Endothelial cell of umbilical vein (primary cell): ENCODE results near the gene TMIGD3. TPM values are rescaled to one million over a fixed set of nuclear protein-coding genes. Genes with fewer than 3 reads are reported as not detected.
"Not testable (repeated sequence)": the region's sequence is repeated elsewhere in the genome, so short reads cannot be mapped to it uniquely, and the experiment has no call there.

Experiments used
- BruUV-seq: library from RNA; stranded (reverse); fragments of 400-500 nt; replicated peaks from 2 replicates; lab custom pipeline; 2021; lab: Mats Ljungman, UMichigan
- CTCF ChIA-PET: fragments of 300-600, 350-600 bp; sonication (Branson Sonifier 250); formaldehyde crosslinking; loops from one replicate; lab custom pipeline; 2021; ENCODE audit warnings: antibody characterized with exemption, inconsistent platforms; lab: Charles Lee
- POLR2A ChIA-PET: fragments of 300-600, 350-600 bp; sonication (Branson Sonifier 250); formaldehyde crosslinking; loops from one replicate; lab custom pipeline; 2021; ENCODE audit warnings: antibody characterized with exemption, inconsistent platforms; lab: Charles Lee
- DNase-seq: peaks from one replicate; pipeline ENCODE4 v3.0.0-alpha.2; 2011; ENCODE audit warnings: low read depth, low spot score
- FAIRE-seq: peaks from 2 replicates; lab custom pipeline; 2011; peaks lifted over from hg19 to GRCh38; lab: Jason Lieb, UNC
- H2AFZ ChIP-seq: 2 replicates; pipeline ENCODE4 v1.6.0; 2012; ENCODE audit warnings: low read depth, low read length, control low read depth, inconsistent platforms
- H3K27ac ChIP-seq: 2 replicates; pipeline ENCODE4 v1.5.1; 2011; ENCODE audit warnings: low read depth, mild to moderate bottlenecking, control low read depth, low read length, moderate library complexity; ENCODE audit not compliant: insufficient read depth
- H3K27me3 ChIP-seq, 2 experiments: 2 replicates each; pipeline versions ENCODE4 v1.6.0 to v1.6.1; 2011; ENCODE audit warnings: low read length in 2 of 2, mixed read lengths in 1 of 2; ENCODE audit not compliant: control insufficient read depth in 2 of 2, insufficient read depth in 2 of 2
- H3K36me3 ChIP-seq, 2 experiments: 2 replicates in 1 of 2; 3 replicates in 1 of 2; pipeline ENCODE4 v1.5.1; 2011; ENCODE audit warnings: low read length in 2 of 2, mild to moderate bottlenecking in 1 of 2, moderate library complexity in 1 of 2; ENCODE audit not compliant: control insufficient read depth in 2 of 2, insufficient read depth in 2 of 2; ENCODE audit errors: extremely low read depth in 1 of 2
- H3K4me1 ChIP-seq: 3 replicates; pipeline ENCODE4 v1.5.1; 2011; ENCODE audit warnings: mild to moderate bottlenecking, low read length; ENCODE audit not compliant: control insufficient read depth, insufficient read depth; ENCODE audit errors: extremely low read depth
- H3K4me2 ChIP-seq: 2 replicates; pipeline ENCODE4 v1.6.1; 2011; ENCODE audit warnings: low read length, control low read depth, mixed read lengths; ENCODE audit not compliant: insufficient read depth
- H3K4me3 ChIP-seq, 3 experiments: fragments of 200-600 bp in 1 of 3; sonication (generic), shearing (Covaris generic) in 1 of 3; replicated peaks in 1 of 3; 2 replicates each; pipeline ENCODE4 v1.5.1; 2011 to 2016; ENCODE audit warnings: control low read depth in 3 of 3, low read length in 3 of 3, mild to moderate bottlenecking in 2 of 3, inconsistent platforms in 1 of 3, low read depth in 1 of 3, moderate library complexity in 1 of 3; ENCODE audit not compliant: insufficient read depth in 1 of 3
- H3K79me2 ChIP-seq: 2 replicates; pipeline ENCODE4 v1.6.0; 2012; ENCODE audit warnings: low read length, inconsistent platforms; ENCODE audit not compliant: control insufficient read depth, insufficient read depth
- H3K9ac ChIP-seq: replicated peaks from 2 replicates; pipeline ENCODE3; 2011; ENCODE audit warnings: low read length, control low read depth; ENCODE audit not compliant: insufficient read depth; ENCODE audit errors: extremely low read depth
- H3K9me1 ChIP-seq: replicated peaks from 3 replicates; pipeline ENCODE4 v1.6.0; 2011; ENCODE audit warnings: mild to moderate bottlenecking, low read length; ENCODE audit not compliant: control insufficient read depth, insufficient read depth; ENCODE audit errors: extremely low read depth
- H3K9me3 ChIP-seq: replicated peaks from 2 replicates; pipeline ENCODE4 v1.5.1; 2012; ENCODE audit warnings: low read length, inconsistent platforms; ENCODE audit not compliant: control insufficient read depth, insufficient read depth
- H4K20me1 ChIP-seq: replicated peaks from 2 replicates; pipeline ENCODE3; 2011; ENCODE audit warnings: mild to moderate bottlenecking, low read length; ENCODE audit not compliant: control insufficient read depth, insufficient read depth; ENCODE audit errors: extremely low read depth
- EZH2 ChIP-seq: IDR thresholded peaks from 2 replicates; pipeline ENCODE4 v1.6.1; 2012; ENCODE audit warnings: borderline replicate concordance, low read depth, mild to moderate bottlenecking, moderate library complexity, low read length, inconsistent platforms; ENCODE audit not compliant: severe bottlenecking
- FOS ChIP-seq: IDR thresholded peaks from 2 replicates; pipeline ENCODE4 v1.6.1; 2011; ENCODE audit warnings: mild to moderate bottlenecking, low read length, moderate library complexity, borderline replicate concordance; ENCODE audit not compliant: insufficient read depth
- GATA2 ChIP-seq: IDR thresholded peaks from 2 replicates; pipeline ENCODE4 v1.7.0; 2011; ENCODE audit warnings: low read depth, mild to moderate bottlenecking, moderate library complexity, mixed read lengths, low read length; ENCODE audit not compliant: insufficient read length, insufficient read depth
- JUN ChIP-seq: IDR thresholded peaks from 2 replicates; pipeline ENCODE4 v1.6.1; 2011; ENCODE audit warnings: borderline replicate concordance, low read depth; ENCODE audit not compliant: insufficient read length, insufficient read depth
- MAX ChIP-seq: IDR thresholded peaks from 2 replicates; pipeline ENCODE4 v1.6.1; 2011; ENCODE audit not compliant: insufficient read depth, insufficient read length
- MYC ChIP-seq: IDR thresholded peaks from one replicate; pipeline ENCODE4 v1.6.1; 2011; ENCODE audit warnings: mild to moderate bottlenecking, low read depth, low read length
- POLR2A ChIP-seq: IDR thresholded peaks from 2 replicates; pipeline ENCODE4 v1.6.1; 2012; ENCODE audit warnings: low read depth, mild to moderate bottlenecking, control low read depth, low read length
- POLR2AphosphoS5 ChIP-seq: IDR thresholded peaks from 2 replicates; pipeline ENCODE4 v1.6.1; 2012; ENCODE audit warnings: low read depth, mild to moderate bottlenecking, control low read depth, low read length, moderate library complexity; ENCODE audit not compliant: insufficient read depth
- dilution Hi-C: fragments of 300-500 bp; cut with MboI; formaldehyde crosslinking; loops from one replicate; pipeline ENCODE4 v1.15.0; 2019; ENCODE audit warnings: low sequenced_read_pairs; ENCODE audit not compliant: extremely low pct_ligation_motif_present
- intact Hi-C: fragments of 100-400 bp; cut with micrococcal nuclease; formaldehyde crosslinking; loops from one replicate; pipeline ENCODE4 v1.10.0; 2022
- polyA plus RNA-seq, 4 experiments: library from polyadenylated mRNA; depleted of rRNA in 3 of 4; stranded (reverse) in 3 of 4; unstranded in 1 of 4; fragments of >200 nt; gene quantifications; 2 replicates each; pipeline versions ENCODE4 v1.2.1 to v1.2.3, GENCODE V29; 2011 to 2012; ENCODE audit warnings: missing spikeins in 1 of 4
- total RNA-seq: library from RNA; stranded (reverse); gene quantifications from 2 replicates; pipeline ENCODE4 v1.2.3, GENCODE V29; 2021
- TF ChIP-seq, protein P1 (sequence below), 2 donors: IDR thresholded peaks; 1 replicate in 1 of 2; 2 replicates in 1 of 2; pipeline ENCODE4 v1.5.1; 2011; ENCODE audit warnings: low read length in 2 of 2, mild to moderate bottlenecking in 2 of 2, moderate library complexity in 2 of 2, control low read depth in 1 of 2, inconsistent platforms in 1 of 2, low read depth in 1 of 2; ENCODE audit not compliant: insufficient read depth in 1 of 2; ENCODE audit errors: extremely low read depth in 1 of 2

The TMIGD3 gene
- total and polyA plus RNA-seq, 2 donors (not counting 3 experiments of a cell fraction or from before 2014, with no cell fraction given), result 0.07 to 0.49 TPM

- no peaks in the 10 kb centered on the region for H4K20me1 ChIP-seq
- no TSS peak for BruUV-seq
- TF ChIP-seq GATA2, result no peak
- TF ChIP-seq, protein P1, sequence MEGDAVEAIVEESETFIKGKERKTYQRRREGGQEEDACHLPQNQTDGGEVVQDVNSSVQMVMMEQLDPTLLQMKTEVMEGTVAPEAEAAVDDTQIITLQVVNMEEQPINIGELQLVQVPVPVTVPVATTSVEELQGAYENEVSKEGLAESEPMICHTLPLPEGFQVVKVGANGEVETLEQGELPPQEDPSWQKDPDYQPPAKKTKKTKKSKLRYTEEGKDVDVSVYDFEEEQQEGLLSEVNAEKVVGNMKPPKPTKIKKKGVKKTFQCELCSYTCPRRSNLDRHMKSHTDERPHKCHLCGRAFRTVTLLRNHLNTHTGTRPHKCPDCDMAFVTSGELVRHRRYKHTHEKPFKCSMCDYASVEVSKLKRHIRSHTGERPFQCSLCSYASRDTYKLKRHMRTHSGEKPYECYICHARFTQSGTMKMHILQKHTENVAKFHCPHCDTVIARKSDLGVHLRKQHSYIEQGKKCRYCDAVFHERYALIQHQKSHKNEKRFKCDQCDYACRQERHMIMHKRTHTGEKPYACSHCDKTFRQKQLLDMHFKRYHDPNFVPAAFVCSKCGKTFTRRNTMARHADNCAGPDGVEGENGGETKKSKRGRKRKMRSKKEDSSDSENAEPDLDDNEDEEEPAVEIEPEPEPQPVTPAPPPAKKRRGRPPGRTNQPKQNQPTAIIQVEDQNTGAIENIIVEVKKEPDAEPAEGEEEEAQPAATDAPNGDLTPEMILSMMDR (IDR thresholded peaks at IDR 0.05; ENCODE audit: extremely low read depth in 1 of 2, insufficient read depth in 1 of 2, low read depth in 1 of 2, low read length in 2 of 2), result no peak
- TF ChIP-seq MAX, result no peak
- TF ChIP-seq POLR2AphosphoS5, result no peak
- TF ChIP-seq POLR2A, result no peak
- TF ChIP-seq FOS, result no peak
- TF ChIP-seq JUN, result no peak
- TF ChIP-seq MYC, result no peak
- TF ChIP-seq EZH2, result no peak
- H3K27ac ChIP-seq, result no peak overlapping the region
- intact Hi-C loops (no loop called here), dilution Hi-C loops (no loop called here)
- H3K9me3 ChIP-seq, result no peaks in the 10 kb centered on the region
- ChIA-PET CTCF (no interaction called here), POLR2A (no interaction called here)
- H3K4me2 ChIP-seq, result no peak overlapping the region
- H3K79me2 ChIP-seq, result no peaks in the 10 kb centered on the region
- H3K4me1 ChIP-seq, result no peaks in the 10 kb centered on the region
- FAIRE-seq (no peak), DNase-seq (no peak)
- H3K27me3 ChIP-seq, result peaks cover 0 to 2% of the 10 kb centered on the region in 2 experiments
- H3K9me1 ChIP-seq, result no peaks in the 10 kb centered on the region
- no peak overlapping the region for H3K4me3 ChIP-seq
- no peak overlapping the region for H2AFZ ChIP-seq
- H3K9ac ChIP-seq, result no peak overlapping the region
- H3K36me3 ChIP-seq, result no peaks in the 10 kb centered on the region
These were observed 48.4 kb upstream of the TMIGD3 start for GRCh38 chr1:111551623-111552411.

- H3K4me1 ChIP-seq, H3K9me1 ChIP-seq, H4K20me1 ChIP-seq, H2AFZ ChIP-seq, H3K9me3 ChIP-seq, H3K4me2 ChIP-seq, H3K9ac ChIP-seq, H3K27me3 ChIP-seq, H3K27ac ChIP-seq, DNase-seq, H3K36me3 ChIP-seq, H3K79me2 ChIP-seq, intact Hi-C loops, FAIRE-seq, H3K4me3 ChIP-seq, dilution Hi-C loops, POLR2A ChIA-PET, CTCF ChIA-PET, BruUV-seq: not testable (repeated sequence)
These were observed 44.4 kb upstream of the TMIGD3 start for GRCh38 chr1:111547786-111548185.
